ENCODE results near the gene MYB.

Gene MYB

GRCh38 chr6:135233686-135234491 is 52.8 kb downstream of the MYB start:
- TF ChIP-seq GATA3 (IDR thresholded peaks at IDR 0.05; ENCODE audit: low read depth, low read length) (no peak), GATA2 (IDR thresholded peaks at IDR 0.05; ENCODE audit: low read depth, low read length) (no peak)

- no peak for TF ChIP-seq GATA2 (IDR thresholded peaks at IDR 0.05; ENCODE audit: low read depth, low read length)
- no peak for TF ChIP-seq GATA3 (IDR thresholded peaks at IDR 0.05; ENCODE audit: low read depth, low read length)
Observed at GRCh38 chr6:135234492-135234780, 53.3 kb downstream of the MYB start.

- TF ChIP-seq GATA2 (IDR thresholded peaks at IDR 0.05; ENCODE audit: low read depth, low read length) = no peak
- no peak for TF ChIP-seq GATA3 (IDR thresholded peaks at IDR 0.05; ENCODE audit: low read depth, low read length)
Observed at GRCh38 chr6:135235716-135236115, 54.6 kb downstream of the MYB start.

- TF ChIP-seq GATA3 (IDR thresholded peaks at IDR 0.05; ENCODE audit: low read depth, low read length) (no peak), GATA2 (IDR thresholded peaks at IDR 0.05; ENCODE audit: low read depth, low read length) (no peak)
Observed at GRCh38 chr6:135236319-135236718, 55.2 kb downstream of the MYB start.

- TF ChIP-seq GATA2 (IDR thresholded peaks at IDR 0.05; ENCODE audit: low read depth, low read length) = no peak
- TF ChIP-seq GATA3 (IDR thresholded peaks at IDR 0.05; ENCODE audit: low read depth, low read length) = no peak
Observed at GRCh38 chr6:135236732-135237131, 55.6 kb downstream of the MYB start.

GRCh38 chr6:135240711-135241110 is 59.6 kb downstream of the MYB start:
- TF ChIP-seq GATA2 (IDR thresholded peaks at IDR 0.05; ENCODE audit: low read depth, low read length) (no peak), GATA3 (IDR thresholded peaks at IDR 0.05; ENCODE audit: low read depth, low read length) (no peak)

GRCh38 chr6:135243871-135244796 is 63.0 kb downstream of the MYB start:
- TF ChIP-seq GATA3 (IDR thresholded peaks at IDR 0.05; ENCODE audit: low read depth, low read length) = no peak
- TF ChIP-seq GATA2 (IDR thresholded peaks at IDR 0.05; ENCODE audit: low read depth, low read length) = no peak

GRCh38 chr6:135244805-135245204 is 63.7 kb downstream of the MYB start:
- TF ChIP-seq GATA2 (IDR thresholded peaks at IDR 0.05; ENCODE audit: low read depth, low read length) (no peak), GATA3 (IDR thresholded peaks at IDR 0.05; ENCODE audit: low read depth, low read length) (no peak)

GRCh38 chr6:135250234-135250633 is 69.1 kb downstream of the MYB start:
- TF ChIP-seq GATA2 (IDR thresholded peaks at IDR 0.05; ENCODE audit: low read depth, low read length) = no peak
- TF ChIP-seq GATA3 (IDR thresholded peaks at IDR 0.05; ENCODE audit: low read depth, low read length) = no peak

GRCh38 chr6:135250751-135251497 is 69.8 kb downstream of the MYB start:
- TF ChIP-seq GATA3 (IDR thresholded peaks at IDR 0.05; ENCODE audit: low read depth, low read length) (no peak), GATA2 (IDR thresholded peaks at IDR 0.05; ENCODE audit: low read depth, low read length) (no peak)

GRCh38 chr6:135251498-135252441 is 70.7 kb downstream of the MYB start:
- no peak for TF ChIP-seq GATA2 (IDR thresholded peaks at IDR 0.05; ENCODE audit: low read depth, low read length)
- no peak for TF ChIP-seq GATA3 (IDR thresholded peaks at IDR 0.05; ENCODE audit: low read depth, low read length)

- TF ChIP-seq GATA3 (IDR thresholded peaks at IDR 0.05; ENCODE audit: low read depth, low read length) (no peak), GATA2 (IDR thresholded peaks at IDR 0.05; ENCODE audit: low read depth, low read length) (no peak)
Observed at GRCh38 chr6:135254471-135254870, 73.4 kb downstream of the MYB start.

- TF ChIP-seq GATA2 (IDR thresholded peaks at IDR 0.05; ENCODE audit: low read depth, low read length) (no peak), GATA3 (IDR thresholded peaks at IDR 0.05; ENCODE audit: low read depth, low read length) (no peak)
Observed at GRCh38 chr6:135256866-135257265, 75.8 kb downstream of the MYB start.

All from SH-SY5Y (cell line).